Left forelimb (tissue), 1 donor: Measurements from ENCODE around the gene TBX10.
"Not testable (repeated sequence)": the region's sequence is repeated elsewhere in the genome, so short reads cannot be mapped to it uniquely, and the experiment has no call there.

Experiments used
- DNase-seq: peaks from one replicate; pipeline ENCODE4 v3.0.0-alpha.2; 2018; ENCODE audit warnings: low spot score

The TBX10 gene

GRCh38 chr11:67599149-67599548 is 40.4 kb downstream of the TBX10 start:
- no peak for DNase-seq

GRCh38 chr11:67597963-67598362 is 41.6 kb downstream of the TBX10 start:
- DNase-seq = not testable (repeated sequence)

GRCh38 chr11:67597458-67597857 is 42.1 kb downstream of the TBX10 start:
- not testable (repeated sequence) for DNase-seq

- no peak for DNase-seq
Measured at GRCh38 chr11:67596753-67597300, 42.7 kb downstream of the TBX10 start.

- no peak for DNase-seq
Measured at GRCh38 chr11:67594480-67594879, 45.1 kb downstream of the TBX10 start.

- no peak for DNase-seq
Measured at GRCh38 chr11:67593565-67593905, 46.0 kb downstream of the TBX10 start.

GRCh38 chr11:67592880-67593564 is 46.5 kb downstream of the TBX10 start:
- DNase-seq = no peak

GRCh38 chr11:67588899-67589415 is 50.6 kb downstream of the TBX10 start:
- not testable (repeated sequence) for DNase-seq

- no peak for DNase-seq
Measured at GRCh38 chr11:67588136-67588503, 51.4 kb downstream of the TBX10 start.

GRCh38 chr11:67586568-67587250 is 52.9 kb downstream of the TBX10 start:
- DNase-seq = no peak

- no peak for DNase-seq
Measured at GRCh38 chr11:67585911-67586310, 53.7 kb downstream of the TBX10 start.

GRCh38 chr11:67584881-67585873 is 54.4 kb downstream of the TBX10 start:
- no peak for DNase-seq

GRCh38 chr11:67584205-67584880 is 55.2 kb downstream of the TBX10 start:
- DNase-seq = peak; percentile 78

GRCh38 chr11:67583247-67584204 is 56.0 kb downstream of the TBX10 start, which contains the start of gene GSTP1:
GSTP1 (plus strand) TSS chr11:67583812; CDS start chr11:67583844, 32 bp downstream.
- DNase-seq = peak; percentile 91

GRCh38 chr11:67582011-67582410 is 57.6 kb downstream of the TBX10 start:
- DNase-seq = no peak

- DNase-seq = no peak
Measured at GRCh38 chr11:67581469-67581868, 58.1 kb downstream of the TBX10 start.
